ENCODE measurements around the gene UGP2.
A peak's percentile ranks its signal among the peaks of the same experiment; 100 is the strongest.

UGP2 gene

DNA sequence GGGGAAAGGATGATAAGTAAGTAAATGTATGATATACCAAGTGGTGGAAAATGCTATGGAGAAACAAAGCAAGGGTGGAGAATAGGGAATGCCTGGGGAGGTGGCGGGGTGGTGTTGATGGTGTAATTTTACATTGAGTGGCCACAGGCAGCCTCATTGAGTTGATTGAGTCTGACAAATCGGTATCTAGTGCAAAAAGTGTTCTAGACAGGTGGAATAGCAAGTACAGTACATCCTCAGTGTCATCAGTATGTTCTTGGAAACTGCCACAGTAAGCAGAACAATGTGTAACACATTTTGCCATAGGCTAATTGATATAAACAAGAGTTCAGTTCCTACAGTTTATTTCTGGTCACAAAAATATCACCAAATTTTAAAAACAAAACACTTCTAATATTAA, 46.4 kb downstream of the UGP2 start:
- no peak for DNase-seq (ENCODE audit: low read depth)
- TF ChIP-seq MYC (IDR thresholded peaks at IDR 0.05; ENCODE audit: low read depth, low read length) = no peak
- TF ChIP-seq, protein P1, sequence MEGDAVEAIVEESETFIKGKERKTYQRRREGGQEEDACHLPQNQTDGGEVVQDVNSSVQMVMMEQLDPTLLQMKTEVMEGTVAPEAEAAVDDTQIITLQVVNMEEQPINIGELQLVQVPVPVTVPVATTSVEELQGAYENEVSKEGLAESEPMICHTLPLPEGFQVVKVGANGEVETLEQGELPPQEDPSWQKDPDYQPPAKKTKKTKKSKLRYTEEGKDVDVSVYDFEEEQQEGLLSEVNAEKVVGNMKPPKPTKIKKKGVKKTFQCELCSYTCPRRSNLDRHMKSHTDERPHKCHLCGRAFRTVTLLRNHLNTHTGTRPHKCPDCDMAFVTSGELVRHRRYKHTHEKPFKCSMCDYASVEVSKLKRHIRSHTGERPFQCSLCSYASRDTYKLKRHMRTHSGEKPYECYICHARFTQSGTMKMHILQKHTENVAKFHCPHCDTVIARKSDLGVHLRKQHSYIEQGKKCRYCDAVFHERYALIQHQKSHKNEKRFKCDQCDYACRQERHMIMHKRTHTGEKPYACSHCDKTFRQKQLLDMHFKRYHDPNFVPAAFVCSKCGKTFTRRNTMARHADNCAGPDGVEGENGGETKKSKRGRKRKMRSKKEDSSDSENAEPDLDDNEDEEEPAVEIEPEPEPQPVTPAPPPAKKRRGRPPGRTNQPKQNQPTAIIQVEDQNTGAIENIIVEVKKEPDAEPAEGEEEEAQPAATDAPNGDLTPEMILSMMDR (IDR thresholded peaks at IDR 0.05; ENCODE audit: low read depth, low read length) = no peak
- TF ChIP-seq POLR2A (IDR thresholded peaks at IDR 0.05; ENCODE audit: extremely low read depth, insufficient read length) = no peak
- TF ChIP-seq, protein P2, sequence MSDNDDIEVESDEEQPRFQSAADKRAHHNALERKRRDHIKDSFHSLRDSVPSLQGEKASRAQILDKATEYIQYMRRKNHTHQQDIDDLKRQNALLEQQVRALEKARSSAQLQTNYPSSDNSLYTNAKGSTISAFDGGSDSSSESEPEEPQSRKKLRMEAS (IDR thresholded peaks at IDR 0.05; ENCODE audit: low read depth, low read length) = no peak
- no peak overlapping the region for H3K4me3 ChIP-seq (ENCODE audit: low read depth, low read length)

DNA sequence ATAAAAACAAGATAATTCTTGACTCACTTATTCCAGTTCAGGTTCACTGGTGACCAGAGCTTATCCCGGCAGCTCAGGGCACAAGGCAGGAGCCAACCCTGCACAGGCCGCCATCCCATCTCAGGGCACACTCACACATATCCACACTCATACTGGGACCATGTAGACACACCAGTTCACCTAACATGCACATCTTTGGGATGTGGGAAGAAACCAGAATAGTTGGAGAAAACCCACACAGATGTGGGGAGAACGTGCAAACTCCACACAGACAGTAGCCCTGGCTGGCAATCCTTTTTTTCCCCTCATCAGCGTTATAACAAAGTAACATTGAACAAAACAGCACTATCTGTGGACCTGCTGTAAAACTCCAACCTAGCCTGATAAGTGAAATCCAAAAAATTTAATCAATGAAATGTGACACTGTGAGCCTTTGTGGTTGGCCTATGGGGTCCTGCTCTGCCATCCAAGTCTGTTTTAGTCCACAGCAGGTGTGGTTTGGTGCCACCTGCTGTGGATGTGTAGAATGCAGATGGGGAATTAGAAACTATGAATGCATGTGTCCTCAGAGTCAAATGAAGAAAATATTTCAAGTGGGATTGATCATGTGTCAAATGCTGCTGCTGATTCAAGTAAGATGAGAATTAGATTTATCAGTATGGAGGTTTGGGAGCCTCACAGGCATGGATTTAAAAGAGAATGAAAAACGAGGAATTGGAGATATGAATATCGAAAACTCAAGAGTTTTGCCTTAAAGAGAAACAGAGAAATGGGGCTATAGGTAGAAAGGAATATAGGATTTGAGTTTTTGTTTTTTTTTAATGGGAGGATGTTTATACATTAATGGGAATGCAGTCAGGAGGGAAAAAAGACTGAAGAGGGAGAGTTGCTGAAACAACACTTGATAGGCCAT, 47.0 kb downstream of the UGP2 start:
- TF ChIP-seq, protein P2 (IDR thresholded peaks at IDR 0.05; ENCODE audit: low read depth, low read length) = no peak
- TF ChIP-seq, protein P1 (IDR thresholded peaks at IDR 0.05; ENCODE audit: low read depth, low read length) = peak; percentile 84
- no peak overlapping the region for H3K4me3 ChIP-seq (ENCODE audit: low read depth, low read length)
- DNase-seq (ENCODE audit: low read depth) = peak; percentile 63

DNA sequence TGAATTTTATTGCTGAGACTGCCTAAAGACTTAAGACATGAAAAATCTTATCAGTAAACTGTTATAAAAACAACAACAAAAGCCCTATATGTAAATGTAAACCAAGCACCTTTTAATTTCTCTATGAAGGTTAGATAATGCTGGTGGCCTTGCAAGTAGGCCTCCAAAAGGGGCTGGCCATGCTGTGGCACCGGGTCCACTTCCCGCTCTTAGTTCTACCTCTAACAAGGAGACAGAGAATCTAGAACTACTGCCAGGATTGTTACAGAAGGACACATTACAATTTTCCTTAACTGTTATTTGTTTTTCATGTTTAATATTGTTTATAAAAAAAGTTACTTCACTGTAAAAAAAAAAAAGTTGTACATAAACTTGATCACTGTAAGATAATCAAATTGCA, 49.0 kb downstream of the UGP2 start:
- no peak for DNase-seq (ENCODE audit: low read depth)
- no peak for TF ChIP-seq POLR2A (IDR thresholded peaks at IDR 0.05; ENCODE audit: extremely low read depth, insufficient read length)
- TF ChIP-seq, protein P1 (IDR thresholded peaks at IDR 0.05; ENCODE audit: low read depth, low read length) = no peak
- TF ChIP-seq MYC (IDR thresholded peaks at IDR 0.05; ENCODE audit: low read depth, low read length) = no peak
- TF ChIP-seq, protein P2 (IDR thresholded peaks at IDR 0.05; ENCODE audit: low read depth, low read length) = no peak
- no peak overlapping the region for H3K4me3 ChIP-seq (ENCODE audit: low read depth, low read length)

DNA sequence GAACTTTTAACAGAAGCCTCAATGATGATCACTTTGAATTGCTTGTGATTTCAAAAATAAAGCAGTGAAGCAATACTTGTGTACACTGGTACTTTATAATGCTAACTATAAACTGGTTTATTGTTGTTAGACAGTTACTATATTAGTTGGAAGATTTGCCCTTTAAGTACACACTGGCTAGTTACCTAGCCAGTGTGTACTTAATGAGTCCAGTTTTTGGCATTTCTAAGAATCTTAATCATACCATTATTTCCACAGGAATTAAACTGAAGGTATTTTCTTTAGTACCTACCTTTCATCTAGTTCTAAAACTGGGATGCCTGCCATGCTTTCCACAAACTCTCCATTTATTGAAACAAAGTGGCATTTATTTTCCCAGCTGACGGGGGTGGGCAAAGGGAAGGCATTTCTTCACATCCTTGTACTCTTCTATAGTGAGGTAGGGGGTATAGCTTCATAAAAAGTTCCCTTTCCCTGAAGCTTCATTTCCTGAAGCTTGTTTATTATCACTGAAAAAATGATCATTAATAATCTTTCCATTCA, 49.9 kb downstream of the UGP2 start:
- H3K4me3 ChIP-seq (ENCODE audit: low read depth, low read length) = no peak overlapping the region
- no peak for TF ChIP-seq POLR2A (IDR thresholded peaks at IDR 0.05; ENCODE audit: extremely low read depth, insufficient read length)
- TF ChIP-seq, protein P2 (IDR thresholded peaks at IDR 0.05; ENCODE audit: low read depth, low read length) = no peak
- TF ChIP-seq, protein P1 (IDR thresholded peaks at IDR 0.05; ENCODE audit: low read depth, low read length) = no peak
- TF ChIP-seq MYC (IDR thresholded peaks at IDR 0.05; ENCODE audit: low read depth, low read length) = no peak
- DNase-seq (ENCODE audit: low read depth) = no peak

DNA sequence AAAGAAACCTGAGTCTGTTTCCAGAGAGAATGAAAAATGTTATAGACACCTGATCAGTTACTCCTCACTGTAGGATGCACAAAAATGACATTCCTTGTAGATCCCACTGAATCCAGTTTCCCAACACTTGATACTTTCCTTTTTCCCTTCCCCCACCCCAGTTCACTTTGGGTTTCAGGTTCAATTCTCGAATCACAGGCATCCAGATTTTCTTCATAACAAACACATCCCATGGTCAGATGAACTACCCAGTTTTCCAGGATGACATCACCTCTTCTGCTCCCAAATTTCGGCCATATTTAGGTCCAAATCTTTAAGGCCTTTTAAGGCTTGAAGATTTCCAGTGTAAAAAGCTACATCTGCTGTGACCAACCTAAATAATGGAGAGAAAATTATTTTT, 51.5 kb downstream of the UGP2 start:
- H3K4me3 ChIP-seq (ENCODE audit: low read depth, low read length) = no peak overlapping the region
- TF ChIP-seq, protein P2 (IDR thresholded peaks at IDR 0.05; ENCODE audit: low read depth, low read length) = no peak
- TF ChIP-seq MYC (IDR thresholded peaks at IDR 0.05; ENCODE audit: low read depth, low read length) = no peak
- TF ChIP-seq, protein P1 (IDR thresholded peaks at IDR 0.05; ENCODE audit: low read depth, low read length) = no peak
- TF ChIP-seq POLR2A (IDR thresholded peaks at IDR 0.05; ENCODE audit: extremely low read depth, insufficient read length) = no peak
- no peak for DNase-seq (ENCODE audit: low read depth)
